K562 (cell line): Measurements from ENCODE around the gene CCSER1. TPM values are rescaled to one million over a fixed set of nuclear protein-coding genes. Genes with fewer than 3 reads are reported as not detected.

Experiments
- ATAC-seq: fragments of 200-7000 bp; cut with Tn5 transposase; 3 replicates; pipeline ENCODE4 v1.9.1; 2020; ENCODE audit warnings: moderate library complexity
- BruUV-seq: library from RNA; stranded (reverse); fragments of 400-500 nt; replicated peaks from 2 replicates; lab custom pipeline; 2021; lab: Mats Ljungman, UMichigan
- CTCF ChIA-PET: fragments of 300-600 bp; formaldehyde crosslinking; extraction: SDS; loops from one replicate; lab custom pipeline; 2021; ENCODE audit warnings: low intra/inter-chr PET ratio; lab: Yijun Ruan, JAX
- POLR2A ChIA-PET: fragments of 300-600, 350-650 bp; sonication (Branson Sonifier 250); formaldehyde crosslinking; extraction: SDS; loops from one replicate; lab custom pipeline; 2021; ENCODE audit warnings: antibody characterized with exemption, inconsistent platforms; lab: Yijun Ruan, JAX
- DNase-seq, 4 experiments: peaks; one replicate each; pipeline versions ENCODE4 v3.0.0 to v3.0.0-alpha.2; 2011 to 2018; ENCODE audit warnings: low spot score in 3 of 4, mixed read lengths in 3 of 4; ENCODE audit errors: extremely low read depth in 1 of 4
- FAIRE-seq: peaks from 2 replicates; lab custom pipeline; 2011; peaks lifted over from hg19 to GRCh38; lab: Jason Lieb, UNC
- H2AFZ ChIP-seq: 2 replicates; pipeline ENCODE4 v1.6.0; 2011; ENCODE audit warnings: low read depth, low read length, control low read depth, inconsistent platforms
- H3K27ac ChIP-seq: fragments of 200-600 bp; 3 replicates; pipeline ENCODE4 v1.8.0; 2011; ENCODE audit warnings: low read depth, mild to moderate bottlenecking, control low read depth, inconsistent platforms, low read length, moderate library complexity, mixed read lengths; ENCODE audit errors: extremely low read depth
- H3K27me3 ChIP-seq, 2 experiments: fragments of 300-600 bp in 1 of 2; 2 replicates in 1 of 2; 3 replicates in 1 of 2; pipeline versions ENCODE4 v1.6.0 to v1.8.0; 2011; ENCODE audit warnings: inconsistent platforms in 2 of 2, low read length in 2 of 2, mild to moderate bottlenecking in 1 of 2, mixed read lengths in 1 of 2, moderate library complexity in 1 of 2; ENCODE audit not compliant: control insufficient read depth in 2 of 2, insufficient read depth in 2 of 2
- H3K36me3 ChIP-seq: fragments of 300-600 bp; 3 replicates; pipeline ENCODE4 v1.8.0; 2011; ENCODE audit warnings: mild to moderate bottlenecking, low read length, inconsistent platforms; ENCODE audit not compliant: control insufficient read depth, insufficient read depth
- H3K4me1 ChIP-seq, 2 experiments: fragments of 200-600 bp in 1 of 2; replicated peaks in 1 of 2; 2 replicates in 1 of 2; 3 replicates in 1 of 2; pipeline versions ENCODE4 v1.5.1 to v1.8.0; 2011; ENCODE audit warnings: inconsistent platforms in 2 of 2, low read length in 2 of 2, mild to moderate bottlenecking in 1 of 2, mixed read lengths in 1 of 2, moderate library complexity in 1 of 2; ENCODE audit not compliant: control insufficient read depth in 2 of 2, insufficient read depth in 2 of 2
- H3K4me2 ChIP-seq: 2 replicates; pipeline ENCODE4 v1.6.1; 2011; ENCODE audit warnings: low read length, control low read depth, inconsistent platforms, mixed read lengths; ENCODE audit not compliant: insufficient read depth
- H3K4me3 ChIP-seq: fragments of 200-600 bp; sonication (generic), shearing (Covaris generic); 2 replicates; pipeline ENCODE4 v1.5.1; 2016; ENCODE audit warnings: control low read depth, inconsistent platforms
- H3K79me2 ChIP-seq: fragments of 200-600 bp; 3 replicates; pipeline ENCODE4 v1.8.0; 2011; ENCODE audit warnings: low read length, inconsistent platforms; ENCODE audit not compliant: control insufficient read depth, insufficient read depth
- H3K9ac ChIP-seq, 2 experiments: 2 replicates each; pipeline versions ENCODE4 v1.6.0 to v1.6.1; 2011; ENCODE audit warnings: low read depth in 2 of 2, low read length in 2 of 2, control low read depth in 1 of 2, inconsistent platforms in 1 of 2, mild to moderate bottlenecking in 1 of 2, mixed read lengths in 1 of 2; ENCODE audit not compliant: insufficient read depth in 1 of 2
- H3K9me1 ChIP-seq: one replicate; pipeline ENCODE4 v1.6.0; 2011; ENCODE audit warnings: inconsistent platforms, mild to moderate bottlenecking, low read length, moderate library complexity; ENCODE audit not compliant: control insufficient read depth, insufficient read depth
- H3K9me3 ChIP-seq: replicated peaks from 2 replicates; pipeline ENCODE4 v1.5.1; 2011; ENCODE audit warnings: low read depth, low read length, inconsistent platforms; ENCODE audit not compliant: control insufficient read depth, insufficient read depth
- H4K20me1 ChIP-seq: replicated peaks from 2 replicates; pipeline ENCODE4 v1.6.1; 2011; ENCODE audit warnings: low read length, inconsistent platforms, mixed read lengths; ENCODE audit not compliant: control insufficient read depth, insufficient read depth
- CREM ChIP-seq: IDR thresholded peaks from 2 replicates; pipeline ENCODE4 v1.6.1; 2014; ENCODE audit warnings: antibody characterized with exemption, low read depth
- DLX4 ChIP-seq: fragments of 250-450 bp; sonication (Bioruptor Pico); IDR thresholded peaks from 2 replicates; pipeline ENCODE4 v1.6.1; 2021; ENCODE audit warnings: mild to moderate bottlenecking
- NR4A1 ChIP-seq, 2 experiments: fragments of 250-450 bp in 1 of 2; fragments of 450-650 bp in 1 of 2; sonication (Bioruptor Pico) in 1 of 2; IDR thresholded peaks; 2 replicates each; pipeline versions ENCODE4 v1.4.0 to v1.6.1; 2016 to 2020; ENCODE audit warnings: mild to moderate bottlenecking in 2 of 2, missing compliant biosample characterization in 1 of 2, missing genetic modification characterization in 1 of 2, moderate library complexity in 1 of 2
- TBP ChIP-seq: optimal IDR thresholded peaks from 2 replicates; pipeline ENCODE3; 2011; ENCODE audit warnings: low read depth, low read length, improper control_type of control experiment
- ZBTB43 ChIP-seq: sonication (generic); formaldehyde crosslinking; IDR thresholded peaks from 2 replicates; pipeline ENCODE4 v1.8.0; 2023; ENCODE audit warnings: mild to moderate bottlenecking, missing genetic modification reagents
- ZNF121 ChIP-seq: sonication (generic); formaldehyde crosslinking; conservative IDR thresholded peaks from 2 replicates; pipeline ENCODE4 v1.8.0; 2022; ENCODE audit warnings: missing genetic modification reagents
- ZSCAN32 ChIP-seq: fragments of 450-650 bp; formaldehyde crosslinking; IDR thresholded peaks from 2 replicates; pipeline ENCODE4 v1.4.0; 2020; ENCODE audit warnings: mild to moderate bottlenecking, moderate library complexity
- WGBS: fragments of 100-300 bp; shearing (Covaris generic); methylation state at CpG from one replicate; pipeline ENCODE4 v1.1.6; 2016; ENCODE audit warnings: low coverage, mixed read lengths; ENCODE audit not compliant: insufficient coverage; ENCODE audit errors: missing lambda C conversion rate; 5-methylcytosine and 5-hydroxymethylcytosine counted together
- in situ Hi-C: fragments of 300-500 bp; cut with MboI; formaldehyde crosslinking; loops from 4 replicates; pipeline ENCODE4 v1.15.0; 2018; ENCODE audit warnings: inconsistent platforms, mixed read lengths
- intact Hi-C: fragments of 100-400 bp; cut with micrococcal nuclease; formaldehyde crosslinking; loops from 2 replicates; pipeline ENCODE4 v1.14.2; 2022
- polyA plus RNA-seq, 8 experiments: library from polyadenylated mRNA; depleted of rRNA in 4 of 8; stranded (reverse) in 5 of 8; unstranded in 3 of 8; fragments of >200 nt; fragmentation: Nextera tagmentation in 2 of 8; fragmentation: Illumina TruSeq in 1 of 8; extraction: Ambion mirVana in 2 of 8; extraction: Trizol in 1 of 8; gene quantifications; 2 replicates each; pipeline versions ENCODE4 v1.2.1 to v1.2.3, GENCODE V29; 2011 to 2014; ENCODE audit warnings: inconsistent platforms in 1 of 8, missing spikeins in 1 of 8
- total RNA-seq, 7 experiments: library from RNA; depleted of rRNA in 6 of 7; stranded (reverse); fragments of >200 nt in 6 of 7; fragmentation: Illumina TruSeq in 2 of 7; extraction: Trizol in 2 of 7; gene quantifications; 2 replicates each; pipeline versions ENCODE4 v1.2.1 to v1.2.3, GENCODE V29; 2011 to 2021; ENCODE audit warnings: low replicate concordance in 1 of 7

CCSER1 gene
- total and polyA plus RNA-seq, 9 of the 15 experiments (the other 6 are each of a cell fraction or from before 2014, with no cell fraction given), result not detected

GRCh38 chr4:90996813-90997212 is 869.6 kb downstream of the CCSER1 start:
- Histone ChIP-seq H2AFZ (no peak overlapping the region), H3K27ac (no peak overlapping the region), H3K9ac (no peak overlapping the region), H3K79me2 (no peaks in the 10 kb centered on the region), H3K4me1 (no peaks in the 10 kb centered on the region), H3K9me1 (no peaks in the 10 kb centered on the region), H3K36me3 (no peaks in the 10 kb centered on the region), H3K27me3 (no peaks in the 10 kb centered on the region), H3K4me3 (no peak overlapping the region), H3K9me3 (no peaks in the 10 kb centered on the region), H3K4me2 (no peak overlapping the region), H4K20me1 (no peaks in the 10 kb centered on the region)
- no peak for ATAC-seq
- POLR2A ChIA-PET, result no interaction called here
- FAIRE-seq, result no peak
- CTCF ChIA-PET, result no interaction called here
- in situ Hi-C loops (no loop called here), intact Hi-C loops (no loop called here)
- 14% methylated on average over 1 of the region's 1 CpG for WGBS
- DNase-seq, result no peak
- no TSS peak for BruUV-seq
- TF ChIP-seq TBP (no peak), NR4A1 (CRISPR knock-in tag; IDR thresholded peaks at IDR 0.05) (no peak), NR4A1 (tag; IDR thresholded peaks at IDR 0.05) (no peak), DLX4 (no peak), ZSCAN32 (CRISPR knock-in tag) (no peak), ZBTB43 (CRISPR knock-in tag) (no peak), CREM (no peak), ZNF121 (no peak)
